Measurements from ENCODE around the gene GSTM1. TPM values are rescaled to one million over a fixed set of nuclear protein-coding genes. Genes with fewer than 3 reads are reported as not detected.

Gene GSTM1
- 2.7 and 5.4 TPM in 2 replicates for total RNA-seq

DNA sequence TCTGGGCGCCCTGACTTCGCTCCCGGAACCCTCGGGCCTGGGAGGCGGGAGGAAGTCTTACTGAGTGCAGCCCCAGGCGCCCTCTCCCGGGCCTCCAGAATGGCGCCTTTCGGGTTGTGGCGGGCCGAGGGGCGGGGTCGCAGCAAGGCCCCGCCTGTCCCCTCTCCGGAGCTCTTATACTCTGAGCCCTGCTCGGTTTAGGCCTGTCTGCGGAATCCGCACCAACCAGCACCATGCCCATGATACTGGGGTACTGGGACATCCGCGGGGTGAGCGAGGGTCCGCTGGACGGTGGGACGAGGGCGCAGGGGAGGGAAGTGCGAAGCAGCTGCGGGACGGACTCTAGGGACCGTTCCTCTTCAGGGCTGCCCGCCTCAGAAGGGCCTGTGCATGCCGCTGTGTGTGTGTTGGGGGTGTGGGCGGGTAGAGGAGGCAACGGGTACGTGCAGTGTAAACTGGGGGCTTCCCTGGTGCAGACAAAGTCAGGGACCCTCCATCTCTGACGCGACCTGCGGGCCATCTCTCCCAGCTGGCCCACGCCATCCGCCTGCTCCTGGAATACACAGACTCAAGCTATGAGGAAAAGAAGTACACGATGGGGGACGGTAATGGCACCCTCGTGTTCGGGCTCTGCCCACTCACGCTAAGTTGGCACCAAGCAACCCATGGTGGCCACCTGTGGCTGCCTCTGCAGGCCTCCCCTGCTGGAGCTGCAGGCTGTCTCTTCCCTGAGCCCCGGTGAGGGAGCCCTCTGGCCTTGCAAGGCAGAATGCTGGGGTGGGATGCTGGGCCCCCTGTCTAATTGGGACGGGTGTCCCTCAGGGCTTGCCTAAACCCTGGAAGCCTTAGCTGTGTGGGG lies at the start of gene GSTM1:
Gene GSTM1, plus strand, starts transcription at position 177 of the 859 bp plus-strand sequence. Its CDS starts 57 bp downstream, at position 234.

DNA sequence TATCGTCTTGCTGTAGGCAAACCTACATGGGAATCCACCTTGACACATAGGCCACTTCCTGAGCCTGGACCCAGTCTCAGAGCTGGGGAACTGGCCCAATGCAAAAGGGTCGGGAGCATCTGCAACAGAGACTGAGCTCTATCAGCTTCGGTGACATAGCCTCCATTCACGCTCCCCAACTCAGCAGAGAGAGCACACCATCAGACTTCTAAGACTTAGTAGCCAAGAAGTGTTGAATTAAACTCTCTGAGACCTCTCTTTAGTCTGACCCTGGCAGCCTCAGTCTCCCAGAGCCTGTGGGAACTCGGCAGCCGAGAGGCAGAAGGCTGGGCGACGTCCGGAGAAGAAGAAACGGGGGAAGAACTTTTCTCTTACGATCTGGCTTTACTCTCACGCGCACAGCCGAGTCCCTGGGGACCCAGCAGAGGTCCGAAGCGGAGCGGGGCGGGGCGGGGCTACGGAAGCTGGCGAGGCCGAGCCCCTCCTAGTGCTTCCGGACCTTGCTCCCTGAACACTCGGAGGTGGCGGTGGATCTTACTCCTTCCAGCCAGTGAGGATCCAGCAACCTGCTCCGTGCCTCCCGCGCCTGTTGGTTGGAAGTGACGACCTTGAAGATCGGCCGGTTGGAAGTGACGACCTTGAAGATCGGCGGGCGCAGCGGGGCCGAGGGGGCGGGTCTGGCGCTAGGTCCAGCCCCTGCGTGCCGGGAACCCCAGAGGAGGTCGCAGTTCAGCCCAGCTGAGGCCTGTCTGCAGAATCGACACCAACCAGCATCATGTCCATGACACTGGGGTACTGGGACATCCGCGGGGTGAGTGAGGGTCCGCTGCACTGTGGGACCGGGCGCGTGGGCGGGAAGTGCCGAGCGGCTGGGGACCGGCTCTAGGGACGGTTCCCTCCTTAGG lies 31.8 kb upstream of the GSTM1 start, which contains the start of gene GSTM4:
Gene GSTM4, plus strand, starts transcription at position 485 of the 905 bp plus-strand sequence. Its CDS starts 291 bp downstream, at position 776.

GRCh38 chr1:109667452-109668122 lies 20.0 kb upstream of the GSTM1 start, which contains the start of gene GSTM2:
Gene GSTM2 (plus strand): TSS chr1:109668057. CDS start chr1:109668116, 59 bp downstream.

DNA sequence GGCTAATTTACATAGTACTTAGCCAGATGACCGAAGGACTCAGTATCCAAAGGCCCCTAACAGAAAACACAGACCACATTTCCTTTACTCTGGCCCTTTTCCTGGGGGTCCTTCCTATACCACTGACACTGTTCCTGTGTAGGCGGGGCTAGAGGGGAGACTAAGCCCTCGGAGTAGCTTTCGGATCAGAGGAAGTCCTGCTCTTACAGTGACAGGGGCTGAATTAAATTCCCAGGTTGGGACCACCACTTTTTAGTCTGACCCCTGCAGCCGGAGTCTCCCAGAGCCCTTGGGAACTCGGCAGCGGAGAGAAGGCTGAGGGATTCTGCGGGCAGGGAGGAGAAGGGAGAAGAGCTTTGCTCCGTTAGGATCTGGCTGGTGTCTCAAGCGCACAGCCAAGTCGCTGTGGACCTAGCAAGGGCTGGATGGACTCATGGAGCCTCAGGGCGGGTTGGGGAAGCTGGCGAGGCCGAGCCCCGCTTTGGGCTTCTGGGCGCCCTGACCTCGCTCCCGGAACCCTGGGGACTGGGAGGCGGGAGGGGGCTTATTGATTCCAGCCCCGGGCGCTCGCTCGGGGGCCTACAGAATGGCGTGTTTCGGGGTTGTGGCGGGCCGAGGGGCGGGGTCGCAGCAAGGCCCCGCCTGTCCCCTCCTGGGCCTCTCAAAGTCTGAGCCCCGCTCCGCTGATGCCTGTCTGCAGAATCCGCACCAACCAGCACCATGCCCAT lies 24.1 kb downstream of the GSTM1 start, which contains the start of gene GSTM5:
Gene GSTM5, plus strand, starts transcription at position 659 of the 728 bp plus-strand sequence. Its CDS starts 62 bp downstream, at position 721.

DNA sequence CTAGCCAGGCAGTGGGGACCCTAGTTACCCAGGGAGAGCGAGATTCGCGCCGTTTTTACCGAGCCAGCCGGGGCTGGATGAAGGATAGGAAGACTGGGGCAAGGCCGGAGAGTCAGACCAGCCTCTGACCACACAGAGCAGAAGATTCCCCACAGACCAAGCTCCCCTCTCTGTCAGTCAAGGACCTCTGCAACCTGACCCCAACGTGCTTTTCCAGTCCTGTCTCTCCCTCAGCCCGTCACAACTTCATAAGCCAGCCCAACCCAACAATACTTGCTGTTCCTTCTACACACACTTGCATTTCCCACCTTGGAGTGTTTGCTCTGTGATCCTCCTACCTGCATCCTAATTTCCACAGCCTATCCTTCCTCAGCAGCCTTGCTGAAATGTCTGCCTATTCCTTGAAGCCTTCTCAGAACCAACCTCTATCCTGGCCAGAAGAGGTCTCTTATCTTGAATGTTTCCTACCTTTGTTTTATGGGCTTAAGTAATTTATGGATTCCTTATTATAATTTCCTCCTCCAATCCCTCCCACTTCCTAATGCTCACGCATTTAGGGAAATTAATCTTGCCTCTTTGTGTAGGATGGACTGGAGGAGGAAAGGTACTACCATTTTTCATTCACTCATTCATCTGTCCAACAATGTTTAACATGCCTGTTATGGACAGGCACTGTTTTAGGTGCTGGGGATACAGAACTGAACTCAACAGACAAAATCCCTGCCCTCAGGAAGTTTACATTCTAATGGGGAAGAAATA lies 53.2 kb downstream of the GSTM1 start, which contains the start of gene GSTM3:
Gene GSTM3, minus strand, starts transcription at position 424 of the 759 bp plus-strand sequence. CDS start 751 bp downstream, outside the sequence.

Other genes starting within 250 kb of the GSTM1 start
- not detected in 2 replicates for gene SYPL2, start 221.3 kb upstream of the GSTM1 start, total RNA-seq
- 1.0 and 1.4 TPM in 2 replicates for gene ATXN7L2, start 203.9 kb upstream of the GSTM1 start, total RNA-seq
- gene CYB561D1, start 193.7 kb upstream of the GSTM1 start, total RNA-seq: 3.7 and 5.1 TPM in 2 replicates
- gene AMIGO1, start 178.1 kb upstream of the GSTM1 start, total RNA-seq: 1.4 and 2.3 TPM in 2 replicates
- gene GPR61, start 147.9 kb upstream of the GSTM1 start, total RNA-seq: 0.27 and 0.66 TPM in 2 replicates
- gene GNAI3, start 139.2 kb upstream of the GSTM1 start, total RNA-seq: 18.8 and 19.3 TPM in 2 replicates
- gene GNAT2, start 68.2 kb upstream of the GSTM1 start, total RNA-seq: not detected in 2 replicates
- gene AMPD2, start 68.0 kb upstream of the GSTM1 start, total RNA-seq: 46.2 and 74.6 TPM in 2 replicates
- 1.7 and 3.3 TPM in 2 replicates for gene GSTM4, start 31.7 kb upstream of the GSTM1 start, total RNA-seq
- 1.6 and 5.6 TPM in 2 replicates for gene GSTM2, start 19.8 kb upstream of the GSTM1 start, total RNA-seq
- gene GSTM5, start 24.4 kb downstream of the GSTM1 start, total RNA-seq: 0.09 TPM in 2 replicates
- gene GSTM3, start 53.2 kb downstream of the GSTM1 start, total RNA-seq: 18.1 and 41.2 TPM in 2 replicates
- not detected in 2 replicates for gene EPS8L3, start 76.1 kb downstream of the GSTM1 start, total RNA-seq
- 5.6 and 10.3 TPM in 2 replicates for gene CSF1, start 223.0 kb downstream of the GSTM1 start, total RNA-seq